Neural crest cell (in vitro differentiated cells): ENCODE results near the gene RECQL. TPM values are rescaled to one million over a fixed set of nuclear protein-coding genes. Genes with fewer than 3 reads are reported as not detected.

ENCODE experiments used
- DNase-seq: peaks from one replicate; pipeline ENCODE4 v3.0.0; 2021; ENCODE audit warnings: low read depth, mixed read lengths, low spot score
- H3K27ac Mint-ChIP-seq: one replicate; pipeline ENCODE4 v1.8.0; 2021; ENCODE audit warnings: mild to moderate bottlenecking, mixed read lengths; ENCODE audit not compliant: unreplicated experiment
- H3K27me3 Mint-ChIP-seq: 2 replicates; pipeline ENCODE4 v1.8.0; 2021; ENCODE audit warnings: low read depth, mild to moderate bottlenecking, mixed read lengths
- H3K36me3 Mint-ChIP-seq: 2 replicates; pipeline ENCODE4 v1.8.0; 2021; ENCODE audit warnings: low read depth, mild to moderate bottlenecking, mixed read lengths
- H3K4me1 Mint-ChIP-seq: 2 replicates; pipeline ENCODE4 v1.8.0; 2021; ENCODE audit warnings: mixed read lengths
- H3K4me3 Mint-ChIP-seq: one replicate; pipeline ENCODE4 v1.8.0; 2021; ENCODE audit warnings: mild to moderate bottlenecking, mixed read lengths
- H3K9me3 Mint-ChIP-seq: 2 replicates; pipeline ENCODE4 v1.8.0; 2021; ENCODE audit warnings: mixed read lengths
- CTCF ChIP-seq: fragments of 200-600 bp; sonication (generic); conservative IDR thresholded peaks from 2 replicates; pipeline ENCODE4 v1.5.0; 2021; ENCODE audit warnings: antibody characterized with exemption, mild to moderate bottlenecking
- total RNA-seq: library from RNA; stranded (reverse); gene quantifications from 2 replicates; pipeline ENCODE4 v1.2.1, GENCODE V29; 2021

Gene RECQL
- total RNA-seq, 1 donor from 2014 or later: 24.7 TPM

- Mint-ChIP-seq H3K4me3 (no peak overlapping the region), H3K27ac (no peak overlapping the region), H3K9me3 (no peaks in the 10 kb centered on the region), H3K36me3 (no peaks in the 10 kb centered on the region), H3K27me3 (no peaks in the 10 kb centered on the region), H3K4me1 (peaks cover 20% of the 10 kb centered on the region)
- no peak for TF ChIP-seq CTCF
- DNase-seq: no peak
Measured at GRCh38 chr12:21502164-21502496, 695 bp upstream of the RECQL start.

GRCh38 chr12:21500786-21501257 is 613 bp downstream of the RECQL start:
- Mint-ChIP-seq H3K27ac (no peak overlapping the region), H3K4me1 (peaks cover 20% of the 10 kb centered on the region)
- no peak for TF ChIP-seq CTCF

GRCh38 chr12:21499765-21500164 is 1.7 kb downstream of the RECQL start:
- Mint-ChIP-seq H3K27me3 (no peaks in the 10 kb centered on the region), H3K9me3 (no peaks in the 10 kb centered on the region), H3K4me3 (no peak overlapping the region), H3K4me1 (peaks cover 20% of the 10 kb centered on the region), H3K27ac (no peak overlapping the region), H3K36me3 (peaks cover 3% of the 10 kb centered on the region)
- TF ChIP-seq CTCF: no peak
- DNase-seq: no peak

More at GRCh38 chr12:21500786-21501257, 613 bp downstream of the RECQL start:
- H3K9me3 Mint-ChIP-seq: no peaks in the 10 kb centered on the region
- H3K4me3 Mint-ChIP-seq: no peak overlapping the region
- no peaks in the 10 kb centered on the region for H3K36me3 Mint-ChIP-seq
- H3K27me3 Mint-ChIP-seq: no peaks in the 10 kb centered on the region
- no peak for DNase-seq

GRCh38 chr12:21485998-21486397 is 15.4 kb downstream of the RECQL start:
- no peak for DNase-seq
- Mint-ChIP-seq H3K9me3 (no peaks in the 10 kb centered on the region), H3K4me3 (no peak overlapping the region), H3K36me3 (peaks cover 17% of the 10 kb centered on the region), H3K27me3 (no peaks in the 10 kb centered on the region), H3K27ac (no peak overlapping the region), H3K4me1 (no peaks in the 10 kb centered on the region)
- TF ChIP-seq CTCF: no peak

GRCh38 chr12:21483531-21483930 is 17.9 kb downstream of the RECQL start:
- no peaks in the 10 kb centered on the region for H3K27me3 Mint-ChIP-seq
- no peak overlapping the region for H3K4me3 Mint-ChIP-seq
- no peak overlapping the region for H3K27ac Mint-ChIP-seq
- DNase-seq: no peak
- TF ChIP-seq CTCF: no peak
- H3K9me3 Mint-ChIP-seq: no peaks in the 10 kb centered on the region
- H3K36me3 Mint-ChIP-seq: peaks cover 7% of the 10 kb centered on the region
- H3K4me1 Mint-ChIP-seq: no peaks in the 10 kb centered on the region
